Erythroblast (primary cell): ENCODE measurements around the gene LILRA5.
A peak's percentile ranks its signal among the peaks of the same experiment; 100 is the strongest.
"Not testable (repeated sequence)": the region's sequence is repeated elsewhere in the genome, so short reads cannot be mapped to it uniquely, and the experiment has no call there.

Experiments used
- DNase-seq, 2 experiments: peaks; one replicate each; lab custom pipeline; 2025; lab: John Stamatoyannopoulos, UW
- GATA1 ChIP-seq: IDR thresholded peaks from 2 replicates; pipeline ENCODE4 v1.6.1; 2011; ENCODE audit warnings: low read depth, mild to moderate bottlenecking, control low read depth, low read length, moderate library complexity
- POLR2A ChIP-seq: IDR thresholded peaks from 2 replicates; pipeline ENCODE4 v1.6.1; 2011; ENCODE audit warnings: mild to moderate bottlenecking, low read length

Gene LILRA5

DNA sequence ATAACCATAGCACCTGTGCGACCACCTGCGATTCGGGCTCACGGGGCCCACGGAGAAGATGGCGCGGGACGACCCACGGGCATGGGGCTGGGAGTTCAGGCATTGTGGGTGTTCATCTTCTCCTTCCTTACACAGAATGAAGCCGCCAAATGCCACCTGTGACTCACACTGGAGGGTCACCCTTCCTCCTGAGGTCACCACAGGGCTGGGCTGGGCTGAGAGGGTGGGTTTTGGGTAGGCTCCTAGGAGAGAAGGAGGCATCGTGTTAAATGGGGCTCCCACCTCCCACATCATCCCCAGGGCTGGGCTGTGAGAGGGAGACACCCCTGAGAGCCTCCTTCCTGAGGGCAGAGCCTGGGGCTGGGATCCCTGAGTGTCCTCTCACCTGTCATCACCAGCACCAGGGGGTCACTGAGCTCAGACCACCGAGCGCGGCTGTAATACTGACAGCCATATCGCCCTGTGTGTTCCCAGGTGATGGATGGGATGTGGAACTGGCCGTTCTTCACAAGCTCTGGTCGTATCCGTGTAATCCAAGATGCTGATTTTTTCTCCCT lies 33.5 kb downstream of the LILRA5 start:
- DNase-seq, result no peak
- TF ChIP-seq GATA1 (no peak), POLR2A (no peak)

DNA sequence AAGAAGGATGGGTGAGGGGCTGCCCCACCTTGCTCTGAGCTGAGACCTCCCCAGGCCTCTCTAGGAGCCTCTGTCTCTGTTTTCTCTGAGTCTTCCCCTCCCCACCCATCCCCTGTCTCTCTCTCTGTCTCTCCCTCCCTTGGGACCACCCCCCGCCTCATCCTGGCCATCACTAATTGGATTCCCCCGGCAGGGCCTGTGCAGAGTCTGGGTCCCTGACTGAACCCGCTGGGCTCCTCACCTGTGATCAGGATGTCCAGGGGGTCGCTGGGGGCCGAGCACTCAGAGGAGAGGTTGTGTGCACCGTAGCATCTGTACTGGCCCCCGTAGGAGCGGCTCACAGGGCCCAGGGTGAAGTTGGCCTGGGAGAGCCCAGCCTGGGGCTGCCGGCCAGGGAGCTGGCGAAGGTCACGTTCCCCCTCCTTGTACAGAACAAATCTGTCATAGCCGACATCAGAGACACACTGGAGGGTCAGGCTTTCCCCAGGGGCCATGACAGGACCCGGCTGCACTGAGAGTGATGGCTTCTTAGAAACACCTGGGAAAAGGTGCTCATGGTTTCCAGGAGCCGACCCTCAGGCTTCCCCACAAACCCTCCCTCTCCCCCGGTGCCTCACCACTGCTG lies 34.3 kb downstream of the LILRA5 start:
- not testable (repeated sequence) for DNase-seq

DNA sequence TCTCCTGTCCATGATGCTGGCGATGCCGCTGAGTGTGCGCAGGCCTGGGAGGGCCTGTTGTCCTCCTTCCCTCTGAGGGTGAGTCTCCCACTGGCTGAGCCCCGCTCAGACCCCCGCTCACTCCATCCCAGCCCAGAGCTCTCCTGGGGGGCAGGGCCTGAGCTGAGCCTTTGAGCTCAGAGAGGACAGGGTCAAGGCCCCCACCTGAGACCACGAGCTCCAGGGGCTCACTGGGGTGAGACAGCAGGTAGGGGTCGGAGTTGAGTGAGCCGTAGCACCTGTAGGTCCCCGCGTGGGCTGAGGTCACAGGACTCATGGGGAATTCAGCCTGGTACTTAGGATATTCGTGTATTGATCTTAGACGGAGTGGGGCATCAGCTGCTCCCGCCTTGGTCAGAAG lies 34.9 kb downstream of the LILRA5 start:
- not testable (repeated sequence) for DNase-seq

DNA sequence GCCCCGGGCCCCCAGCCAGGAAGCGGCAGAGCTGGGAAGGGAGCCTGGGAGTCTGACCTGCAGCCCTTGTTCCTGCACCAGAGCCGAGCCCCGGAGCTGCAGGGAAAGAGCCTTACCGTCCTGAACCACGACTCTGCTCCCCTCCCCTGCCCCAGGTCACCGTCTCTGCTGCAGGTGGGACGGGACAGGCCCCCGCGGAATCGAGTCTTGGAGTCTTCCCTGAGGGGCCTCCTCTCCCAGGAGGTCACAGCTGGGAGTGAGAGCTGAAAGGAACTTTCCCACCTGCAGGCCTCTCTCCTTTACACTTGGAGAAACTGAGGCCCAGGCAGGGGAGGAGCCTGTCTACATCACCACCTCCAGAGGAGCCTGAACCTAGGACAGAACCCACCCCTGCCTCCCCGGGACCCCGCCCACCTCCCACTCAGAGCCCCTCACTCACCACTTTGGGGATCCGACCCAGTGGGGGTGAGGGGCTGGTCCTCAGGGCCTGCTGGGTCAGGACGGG lies 35.8 kb downstream of the LILRA5 start:
- DNase-seq, result not testable (repeated sequence)

DNA sequence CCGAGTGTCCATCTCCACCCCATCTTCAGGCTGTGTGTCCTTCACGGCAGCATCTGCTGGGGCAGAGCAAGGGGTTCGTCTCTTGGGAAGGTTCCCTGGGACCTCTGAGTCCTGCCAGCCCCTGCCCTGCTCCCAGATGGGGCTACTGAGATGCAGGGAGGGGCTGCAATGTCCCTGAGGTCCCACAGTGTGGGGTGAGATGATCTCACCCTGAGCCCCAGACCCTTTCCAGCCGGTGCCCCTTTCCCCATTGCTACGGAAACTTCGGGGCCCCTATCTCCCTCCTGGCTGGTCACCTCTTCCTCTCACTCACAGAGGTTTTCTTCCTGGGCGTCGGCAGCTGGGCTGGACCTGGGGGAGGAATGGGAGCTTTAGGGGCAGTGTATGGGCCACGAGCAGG lies 37.0 kb downstream of the LILRA5 start:
- no peak for TF ChIP-seq POLR2A
- TF ChIP-seq GATA1, result no peak
- DNase-seq, result no peak

DNA sequence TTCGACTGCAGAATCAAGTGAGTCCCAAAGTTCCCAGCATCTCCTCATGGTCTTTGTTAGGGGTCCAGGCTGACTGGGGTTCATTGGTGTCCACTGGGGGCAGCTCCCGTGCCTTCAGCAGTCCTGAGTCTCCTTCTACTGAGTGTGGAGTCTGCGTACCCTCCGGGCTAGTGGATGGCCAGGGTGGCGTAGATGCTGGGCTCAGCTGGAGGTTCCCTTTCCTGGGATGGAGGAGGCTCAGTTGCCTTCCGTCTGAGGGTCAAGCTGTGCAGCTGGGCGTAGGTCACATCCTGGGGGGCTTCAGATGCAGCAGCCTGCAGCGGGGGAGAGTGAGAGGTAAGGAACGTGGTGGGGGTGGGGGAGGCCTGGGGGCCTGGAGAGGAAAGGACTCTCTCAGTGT lies 38.5 kb downstream of the LILRA5 start:
- DNase-seq, result not testable (repeated sequence)

DNA sequence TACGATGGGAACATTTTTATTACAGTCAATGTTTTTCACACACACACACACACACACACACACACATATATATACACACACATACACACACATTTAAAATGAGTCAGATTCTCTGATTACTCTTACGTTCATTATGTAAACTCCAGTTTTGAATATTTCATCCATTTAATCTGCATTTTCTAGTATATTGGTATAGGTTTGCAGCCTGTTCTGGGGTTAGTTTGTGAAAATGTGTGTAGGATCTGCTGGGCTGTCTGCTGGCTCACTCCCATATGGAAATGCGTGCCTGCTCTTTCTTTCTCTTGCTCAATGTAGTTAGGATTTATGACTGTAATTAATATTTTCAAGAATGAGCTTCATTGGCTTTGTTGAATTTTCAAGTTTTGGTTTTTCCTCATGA lies 39.1 kb downstream of the LILRA5 start:
- TF ChIP-seq POLR2A, result no peak
- TF ChIP-seq GATA1, result no peak

DNA sequence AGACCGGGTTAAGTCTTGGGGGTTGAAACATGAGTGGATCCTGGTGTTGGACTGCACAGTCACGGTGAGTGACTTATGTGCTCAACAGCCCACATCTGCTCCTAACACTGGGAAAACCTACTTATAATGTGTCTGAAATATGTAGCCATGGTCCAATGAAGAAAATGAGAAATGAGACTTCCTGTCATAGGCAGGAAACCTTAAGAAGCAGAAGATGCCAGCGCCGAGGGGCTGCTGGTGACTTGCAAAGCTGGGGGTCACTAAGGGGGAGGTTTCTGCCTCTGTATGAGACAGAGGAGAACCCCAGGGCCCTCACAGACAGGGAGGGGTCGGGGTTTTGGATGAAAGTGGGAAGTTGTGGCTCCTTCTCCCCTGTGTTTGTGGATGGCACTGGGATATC lies 40.8 kb downstream of the LILRA5 start:
- DNase-seq, result not testable (repeated sequence)

More for the DNA sequence above, 39.1 kb downstream of the LILRA5 start:
- DNase-seq, result no peak

DNA sequence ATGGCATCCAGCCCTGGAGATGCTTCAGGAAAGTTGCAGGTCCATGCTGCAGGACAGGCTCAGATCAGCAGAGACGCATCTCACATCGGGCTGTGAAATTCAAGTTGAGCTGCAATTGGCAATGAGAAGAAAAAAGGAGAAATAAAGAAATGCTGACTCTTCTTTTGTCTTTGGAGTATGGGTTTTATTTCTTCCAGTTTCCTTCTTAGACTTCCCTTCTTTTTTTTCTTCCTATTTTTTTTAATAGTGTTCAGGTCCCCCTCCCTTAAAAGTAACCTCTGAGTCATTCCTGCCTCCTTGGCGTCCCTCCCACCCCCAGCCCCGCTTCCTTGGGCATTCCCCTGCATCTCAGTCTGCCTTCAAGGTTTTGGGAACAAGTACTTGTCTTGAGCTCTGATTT lies 41.4 kb downstream of the LILRA5 start:
- not testable (repeated sequence) for DNase-seq

DNA sequence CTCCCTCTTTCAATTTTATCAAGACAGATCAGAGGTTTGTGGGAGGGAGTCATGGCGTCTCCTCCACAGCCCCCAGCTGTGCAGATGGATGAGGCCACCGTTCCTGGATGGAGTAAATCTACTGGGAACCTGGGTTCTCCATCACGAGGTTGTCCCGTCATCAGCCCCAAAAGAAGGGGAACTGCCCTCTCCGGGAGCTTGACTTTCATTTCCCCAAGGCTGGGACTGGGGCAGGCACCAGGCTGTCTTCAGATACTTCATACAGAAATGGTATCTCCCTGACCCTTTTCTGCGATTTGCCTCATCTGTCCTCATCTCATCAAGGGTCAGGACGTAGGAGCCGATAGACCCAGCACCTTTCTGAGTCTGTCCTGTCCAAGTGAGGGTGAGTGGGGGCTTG lies 41.9 kb downstream of the LILRA5 start:
- no peak for TF ChIP-seq POLR2A
- no peak for TF ChIP-seq GATA1
- no peak for DNase-seq

DNA sequence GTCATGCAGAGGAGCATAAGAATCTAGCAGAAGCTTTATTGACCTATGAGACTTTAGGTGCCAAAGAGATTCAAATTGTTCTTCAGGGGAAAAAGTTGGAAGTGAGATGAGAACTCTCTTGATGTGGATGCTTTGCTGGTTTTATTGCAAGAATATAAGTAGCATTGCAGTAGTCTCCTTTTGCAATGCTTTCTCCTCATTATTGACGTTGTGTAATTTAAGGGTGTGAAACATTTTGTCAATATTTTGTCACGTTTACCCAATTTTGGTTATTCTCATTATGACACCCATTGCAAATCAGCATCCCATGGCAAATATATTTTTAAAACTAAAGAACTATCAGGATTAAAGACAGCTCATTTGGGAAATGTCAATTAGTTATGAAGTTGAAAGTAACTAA lies 44.0 kb downstream of the LILRA5 start:
- no peak for DNase-seq
- TF ChIP-seq POLR2A, result no peak
- no peak for TF ChIP-seq GATA1

DNA sequence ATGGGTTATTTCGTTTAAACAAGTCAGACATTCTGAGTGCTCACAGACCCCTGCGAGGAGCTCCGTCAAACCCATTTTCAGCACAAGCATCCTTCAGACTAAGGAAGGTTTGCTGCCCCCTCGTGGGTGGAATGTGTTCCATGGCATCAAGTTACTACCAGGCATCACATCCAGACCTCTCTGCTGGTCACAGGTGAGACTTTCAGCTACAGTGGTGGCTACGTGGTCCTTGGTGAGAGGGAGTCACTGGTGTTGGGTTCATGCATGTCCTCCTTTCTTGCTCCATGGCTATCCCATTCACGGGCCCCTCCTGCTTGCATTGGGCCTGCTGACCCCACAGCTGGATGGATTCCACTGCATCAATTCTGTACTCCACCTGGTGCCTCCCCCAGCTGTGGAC lies 46.8 kb downstream of the LILRA5 start:
- peak; percentile 52 to 77 for DNase-seq
- TF ChIP-seq GATA1, result no peak
- no peak for TF ChIP-seq POLR2A

DNA sequence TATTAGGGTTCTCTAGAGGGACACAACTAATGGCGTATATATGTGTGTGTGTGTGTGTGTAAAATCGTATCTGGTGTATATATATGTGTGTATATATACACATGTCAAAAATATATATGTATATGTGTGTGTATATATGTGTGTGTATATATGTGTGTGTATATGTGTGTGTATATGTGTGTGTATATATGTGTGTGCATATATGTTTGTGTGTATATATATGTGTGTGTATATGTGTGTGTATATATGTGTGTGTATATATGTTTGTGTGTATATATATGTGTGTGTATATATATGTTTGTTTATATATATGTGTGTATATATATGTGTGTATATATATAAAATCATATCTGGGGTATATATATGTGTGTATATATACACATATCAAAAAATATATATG lies 50.5 kb downstream of the LILRA5 start:
- no peak for DNase-seq
- TF ChIP-seq GATA1, result no peak

DNA sequence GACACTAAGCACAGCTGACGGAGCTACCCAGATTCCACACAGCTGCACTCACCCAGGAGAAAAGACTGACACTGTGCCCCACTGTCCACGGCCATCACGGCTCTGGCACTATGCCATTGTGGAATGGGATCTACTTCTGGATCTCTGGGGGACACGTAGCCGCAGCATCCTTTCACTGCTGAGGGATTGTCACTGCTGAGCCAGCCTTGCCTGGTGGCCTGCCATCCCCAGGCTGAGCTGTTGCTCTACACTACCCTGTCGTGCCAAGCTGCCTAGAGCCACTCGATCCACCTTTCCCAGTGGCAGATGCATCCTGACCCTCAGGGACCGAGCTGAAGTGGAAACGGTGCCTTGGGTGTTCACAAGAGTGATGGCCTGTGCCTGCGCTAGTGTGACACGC lies 50.9 kb downstream of the LILRA5 start:
- no peak for DNase-seq

DNA sequence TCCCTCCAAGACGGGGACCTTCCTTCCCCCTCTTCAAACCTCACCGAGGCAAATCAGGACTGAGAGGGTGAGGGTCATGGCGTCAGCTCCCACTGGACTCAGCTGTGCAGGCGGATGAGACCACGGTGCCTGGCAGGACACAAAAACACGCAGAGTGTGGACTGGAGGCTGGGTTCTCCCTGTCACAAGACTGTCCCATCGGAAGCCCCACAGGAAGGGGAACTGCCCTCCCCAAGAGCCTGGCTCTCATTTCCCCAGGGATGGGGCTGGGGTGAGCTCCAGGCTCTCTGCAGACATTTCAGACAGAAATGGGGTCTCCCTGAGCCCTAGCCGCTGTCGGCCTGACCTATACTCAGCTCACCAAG lies 55.9 kb downstream of the LILRA5 start, which contains the start of gene LILRB5:
Gene LILRB5, minus strand, starts transcription at position 158 of the 365 bp plus-strand sequence. Its CDS starts 80 bp downstream, at position 78.
- no peak for DNase-seq
- TF ChIP-seq POLR2A (no peak), GATA1 (no peak)

More for the DNA sequence above, 50.9 kb downstream of the LILRA5 start:
- no peak for TF ChIP-seq GATA1
- no peak for TF ChIP-seq POLR2A
